Astrocyte (in vitro differentiated cells and primary cell): Measurements from ENCODE around the gene SLC38A3.

ENCODE experiments used
- EZH2 ChIP-seq: IDR thresholded peaks from 2 replicates; pipeline ENCODE4 v1.6.1; 2012; ENCODE audit warnings: mild to moderate bottlenecking, low read length, inconsistent platforms; ENCODE audit not compliant: insufficient read depth
- TF ChIP-seq, protein P1 (sequence below): IDR thresholded peaks from 2 replicates; pipeline ENCODE4 v1.5.1; 2011; ENCODE audit warnings: low read depth, mild to moderate bottlenecking, inconsistent platforms, low read length, moderate library complexity; ENCODE audit not compliant: insufficient read depth

DNA sequence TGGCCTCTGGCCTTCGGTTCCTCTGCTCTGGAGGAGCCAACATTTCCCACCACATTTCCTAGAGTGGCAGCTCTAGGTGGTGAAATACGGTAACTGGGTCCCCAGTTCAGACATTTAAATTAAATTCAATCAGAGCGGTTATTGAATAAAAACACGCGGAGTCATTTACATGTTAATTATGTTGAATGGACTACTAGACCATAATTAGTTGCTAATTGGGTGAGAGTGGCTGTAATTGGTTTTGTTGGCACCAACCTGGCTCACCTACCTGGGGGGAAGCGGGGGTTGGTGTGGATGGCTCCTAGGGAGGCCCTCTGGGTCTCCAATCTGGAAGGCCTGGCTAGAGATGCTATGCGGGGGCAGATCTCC, 37.2 kb upstream of the SLC38A3 start:
- TF ChIP-seq, protein P1, sequence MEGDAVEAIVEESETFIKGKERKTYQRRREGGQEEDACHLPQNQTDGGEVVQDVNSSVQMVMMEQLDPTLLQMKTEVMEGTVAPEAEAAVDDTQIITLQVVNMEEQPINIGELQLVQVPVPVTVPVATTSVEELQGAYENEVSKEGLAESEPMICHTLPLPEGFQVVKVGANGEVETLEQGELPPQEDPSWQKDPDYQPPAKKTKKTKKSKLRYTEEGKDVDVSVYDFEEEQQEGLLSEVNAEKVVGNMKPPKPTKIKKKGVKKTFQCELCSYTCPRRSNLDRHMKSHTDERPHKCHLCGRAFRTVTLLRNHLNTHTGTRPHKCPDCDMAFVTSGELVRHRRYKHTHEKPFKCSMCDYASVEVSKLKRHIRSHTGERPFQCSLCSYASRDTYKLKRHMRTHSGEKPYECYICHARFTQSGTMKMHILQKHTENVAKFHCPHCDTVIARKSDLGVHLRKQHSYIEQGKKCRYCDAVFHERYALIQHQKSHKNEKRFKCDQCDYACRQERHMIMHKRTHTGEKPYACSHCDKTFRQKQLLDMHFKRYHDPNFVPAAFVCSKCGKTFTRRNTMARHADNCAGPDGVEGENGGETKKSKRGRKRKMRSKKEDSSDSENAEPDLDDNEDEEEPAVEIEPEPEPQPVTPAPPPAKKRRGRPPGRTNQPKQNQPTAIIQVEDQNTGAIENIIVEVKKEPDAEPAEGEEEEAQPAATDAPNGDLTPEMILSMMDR, result no peak
- TF ChIP-seq EZH2, result no peak
